HepG2 (cell line): ENCODE measurements around the gene BEAN1. TPM values are rescaled to one million over a fixed set of nuclear protein-coding genes. Genes with fewer than 3 reads are reported as not detected.

Source experiments
- ARNT2 ChIP-seq: sonication (generic); formaldehyde crosslinking; IDR thresholded peaks from 2 replicates; pipeline ENCODE4 v1.8.0; 2022; ENCODE audit warnings: mild to moderate bottlenecking, low read depth, missing genetic modification reagents, moderate library complexity
- ATRX ChIP-seq: sonication (generic); formaldehyde crosslinking; IDR thresholded peaks from 2 replicates; pipeline ENCODE4 v1.4.0; 2020; ENCODE audit warnings: missing genetic modification reagents, borderline replicate concordance
- CHCHD3 ChIP-seq: sonication (generic); formaldehyde crosslinking; IDR thresholded peaks from 2 replicates; pipeline ENCODE4 v1.8.0; 2022; ENCODE audit warnings: mild to moderate bottlenecking, missing genetic modification reagents, moderate library complexity
- NCOR1 ChIP-seq: fragments of 200-600 bp; sonication (generic); IDR thresholded peaks from 2 replicates; pipeline ENCODE4 v1.7.0; 2017; ENCODE audit warnings: antibody characterized with exemption, low read length, borderline replicate concordance
- YY1 ChIP-seq: IDR thresholded peaks from 2 replicates; pipeline ENCODE4 v1.6.1; 2011; ENCODE audit warnings: low read length, low read depth, moderate library complexity, mild to moderate bottlenecking; ENCODE audit not compliant: insufficient read depth, insufficient replicate concordance
- ZNF256 ChIP-seq: sonication (generic); formaldehyde crosslinking; conservative IDR thresholded peaks from 2 replicates; pipeline ENCODE4 v1.4.0; 2020; ENCODE audit warnings: missing genetic modification reagents
- ZNF558 ChIP-seq: sonication (generic); formaldehyde crosslinking; IDR thresholded peaks from 2 replicates; pipeline ENCODE4 v1.9.0; 2022; ENCODE audit warnings: mild to moderate bottlenecking, missing genetic modification reagents, borderline replicate concordance
- ZNF746 ChIP-seq: sonication (generic); formaldehyde crosslinking; IDR thresholded peaks from 2 replicates; pipeline ENCODE4 v1.8.0; 2022; ENCODE audit warnings: mild to moderate bottlenecking, missing genetic modification reagents
- ZNF75D ChIP-seq: sonication (generic); formaldehyde crosslinking; IDR thresholded peaks from 2 replicates; pipeline ENCODE4 v1.8.1; 2023; ENCODE audit warnings: missing genetic modification reagents, mild to moderate bottlenecking, borderline replicate concordance
- polyA plus RNA-seq, 8 experiments: library from polyadenylated mRNA; depleted of rRNA in 3 of 8; stranded (reverse) in 7 of 8; unstranded in 1 of 8; fragments of >200 nt; fragmentation: Illumina TruSeq in 4 of 8; extraction: Trizol in 4 of 8; gene quantifications; 2 replicates each; pipeline versions ENCODE4 v1.2.1 to v1.2.3, GENCODE V29; 2011 to 2016; ENCODE audit warnings: low read depth in 4 of 8, missing spikeins in 1 of 8, mixed read lengths in 1 of 8; ENCODE audit not compliant: insufficient read depth in 1 of 8
- total RNA-seq, 5 experiments: library from RNA; depleted of rRNA; stranded (reverse); fragments of >200 nt; fragmentation: Illumina TruSeq; extraction: Trizol; gene quantifications; 2 replicates each; pipeline ENCODE4 v1.2.3, GENCODE V29; 2016; ENCODE audit warnings: low read depth in 1 of 5
- TF ChIP-seq, protein P1 (sequence below): sonication (generic); formaldehyde crosslinking; IDR thresholded peaks from 2 replicates; pipeline ENCODE4 v1.5.1; 2020; ENCODE audit warnings: missing genetic modification reagents, mild to moderate bottlenecking, borderline replicate concordance
- TF ChIP-seq, protein P2 (sequence below), 2 experiments: sonication (generic) in 1 of 2; formaldehyde crosslinking in 1 of 2; IDR thresholded peaks; 2 replicates each; pipeline versions ENCODE4 v1.4.0 to v1.6.1; 2016 to 2020; ENCODE audit warnings: borderline replicate concordance in 1 of 2, low read depth in 1 of 2, mild to moderate bottlenecking in 1 of 2, missing genetic modification reagents in 1 of 2
- TF ChIP-seq, protein P3 (sequence below): sonication (generic); formaldehyde crosslinking; IDR thresholded peaks from 2 replicates; pipeline ENCODE4 v1.4.0; 2020; ENCODE audit warnings: missing genetic modification reagents
- TF ChIP-seq, protein P4 (sequence below): sonication (generic); formaldehyde crosslinking; IDR thresholded peaks from 2 replicates; pipeline ENCODE4; 2020; ENCODE audit warnings: missing genetic modification reagents, mild to moderate bottlenecking, borderline replicate concordance

BEAN1 gene
- total and polyA plus RNA-seq, 2 of the 13 experiments (the other 11 are each of a cell fraction or from before 2014, with no cell fraction given), result 0.53 to 1.4 TPM

DNA sequence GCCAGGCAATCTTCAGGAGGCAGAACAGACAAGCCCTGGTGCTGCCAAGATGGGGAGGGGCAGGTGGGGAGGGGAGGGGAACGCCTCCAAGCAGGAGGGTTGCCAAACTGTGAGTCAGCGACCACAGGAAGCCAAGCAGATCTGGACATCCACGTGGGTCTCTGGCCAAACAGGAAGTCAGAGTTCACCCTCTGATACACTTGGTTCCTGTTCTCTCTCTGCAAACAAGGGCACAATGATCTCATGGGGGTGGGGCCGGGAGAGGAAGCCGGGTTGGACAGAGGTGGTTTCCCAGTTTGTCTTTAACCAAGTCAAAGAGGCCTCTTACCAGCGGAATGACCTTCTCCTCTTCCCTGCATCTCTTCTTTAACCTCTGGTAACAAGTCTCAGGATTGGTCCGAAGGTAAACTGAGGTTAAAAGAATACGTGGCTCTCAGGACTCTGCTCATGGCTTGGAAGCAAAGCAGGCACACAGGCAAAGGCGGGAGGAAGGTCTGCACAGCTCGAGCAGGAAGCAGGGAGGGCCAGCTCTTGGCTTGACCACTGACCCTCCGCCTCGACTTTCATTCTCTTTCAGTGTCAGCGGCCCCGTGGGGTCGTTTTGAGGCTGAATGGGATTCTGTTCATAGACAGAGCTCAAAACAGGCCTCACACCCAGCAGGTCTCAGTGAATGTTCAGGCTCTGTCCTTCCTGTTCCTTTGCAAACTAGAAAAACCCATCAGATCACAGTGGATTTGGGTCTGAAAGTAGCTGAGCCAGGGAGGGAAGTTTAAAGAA is 89.9 kb downstream of the BEAN1 start (continued):
- peak; percentile 90; the same call in 1 of the 2 replicates for TF ChIP-seq ZNF558 (CRISPR knock-in tag)
- TF ChIP-seq, protein P1, sequence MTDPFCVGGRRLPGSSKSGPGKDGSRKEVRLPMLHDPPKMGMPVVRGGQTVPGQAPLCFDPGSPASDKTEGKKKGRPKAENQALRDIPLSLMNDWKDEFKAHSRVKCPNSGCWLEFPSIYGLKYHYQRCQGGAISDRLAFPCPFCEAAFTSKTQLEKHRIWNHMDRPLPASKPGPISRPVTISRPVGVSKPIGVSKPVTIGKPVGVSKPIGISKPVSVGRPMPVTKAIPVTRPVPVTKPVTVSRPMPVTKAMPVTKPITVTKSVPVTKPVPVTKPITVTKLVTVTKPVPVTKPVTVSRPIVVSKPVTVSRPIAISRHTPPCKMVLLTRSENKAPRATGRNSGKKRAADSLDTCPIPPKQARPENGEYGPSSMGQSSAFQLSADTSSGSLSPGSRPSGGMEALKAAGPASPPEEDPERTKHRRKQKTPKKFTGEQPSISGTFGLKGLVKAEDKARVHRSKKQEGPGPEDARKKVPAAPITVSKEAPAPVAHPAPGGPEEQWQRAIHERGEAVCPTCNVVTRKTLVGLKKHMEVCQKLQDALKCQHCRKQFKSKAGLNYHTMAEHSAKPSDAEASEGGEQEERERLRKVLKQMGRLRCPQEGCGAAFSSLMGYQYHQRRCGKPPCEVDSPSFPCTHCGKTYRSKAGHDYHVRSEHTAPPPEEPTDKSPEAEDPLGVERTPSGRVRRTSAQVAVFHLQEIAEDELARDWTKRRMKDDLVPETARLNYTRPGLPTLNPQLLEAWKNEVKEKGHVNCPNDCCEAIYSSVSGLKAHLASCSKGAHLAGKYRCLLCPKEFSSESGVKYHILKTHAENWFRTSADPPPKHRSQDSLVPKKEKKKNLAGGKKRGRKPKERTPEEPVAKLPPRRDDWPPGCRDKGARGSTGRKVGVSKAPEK (CRISPR knock-in tag), result 0 out of 2 replicates have a peak, but pooled peaks have one; percentile 34
- TF ChIP-seq ATRX, result no peak
- TF ChIP-seq ZNF256 (CRISPR knock-in tag), result peak; percentile 72
- TF ChIP-seq CHCHD3 (CRISPR knock-in tag), result 0 out of 2 replicates have a peak, but pooled peaks have one; percentile 53
- TF ChIP-seq, protein P2, sequence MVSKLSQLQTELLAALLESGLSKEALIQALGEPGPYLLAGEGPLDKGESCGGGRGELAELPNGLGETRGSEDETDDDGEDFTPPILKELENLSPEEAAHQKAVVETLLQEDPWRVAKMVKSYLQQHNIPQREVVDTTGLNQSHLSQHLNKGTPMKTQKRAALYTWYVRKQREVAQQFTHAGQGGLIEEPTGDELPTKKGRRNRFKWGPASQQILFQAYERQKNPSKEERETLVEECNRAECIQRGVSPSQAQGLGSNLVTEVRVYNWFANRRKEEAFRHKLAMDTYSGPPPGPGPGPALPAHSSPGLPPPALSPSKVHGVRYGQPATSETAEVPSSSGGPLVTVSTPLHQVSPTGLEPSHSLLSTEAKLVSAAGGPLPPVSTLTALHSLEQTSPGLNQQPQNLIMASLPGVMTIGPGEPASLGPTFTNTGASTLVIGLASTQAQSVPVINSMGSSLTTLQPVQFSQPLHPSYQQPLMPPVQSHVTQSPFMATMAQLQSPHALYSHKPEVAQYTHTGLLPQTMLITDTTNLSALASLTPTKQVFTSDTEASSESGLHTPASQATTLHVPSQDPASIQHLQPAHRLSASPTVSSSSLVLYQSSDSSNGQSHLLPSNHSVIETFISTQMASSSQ (IDR thresholded peaks at IDR 0.05; ENCODE audit: low read depth), result peak; percentile 86
- TF ChIP-seq, protein P2 (CRISPR knock-in tag; IDR thresholded peaks at IDR 0.05; ENCODE audit: borderline replicate concordance), result peak; percentile 85; the same call in 1 of the 2 replicates
- TF ChIP-seq NCOR1, result peak; percentile 34; the same call in 1 of the 2 replicates
- TF ChIP-seq, protein P3, sequence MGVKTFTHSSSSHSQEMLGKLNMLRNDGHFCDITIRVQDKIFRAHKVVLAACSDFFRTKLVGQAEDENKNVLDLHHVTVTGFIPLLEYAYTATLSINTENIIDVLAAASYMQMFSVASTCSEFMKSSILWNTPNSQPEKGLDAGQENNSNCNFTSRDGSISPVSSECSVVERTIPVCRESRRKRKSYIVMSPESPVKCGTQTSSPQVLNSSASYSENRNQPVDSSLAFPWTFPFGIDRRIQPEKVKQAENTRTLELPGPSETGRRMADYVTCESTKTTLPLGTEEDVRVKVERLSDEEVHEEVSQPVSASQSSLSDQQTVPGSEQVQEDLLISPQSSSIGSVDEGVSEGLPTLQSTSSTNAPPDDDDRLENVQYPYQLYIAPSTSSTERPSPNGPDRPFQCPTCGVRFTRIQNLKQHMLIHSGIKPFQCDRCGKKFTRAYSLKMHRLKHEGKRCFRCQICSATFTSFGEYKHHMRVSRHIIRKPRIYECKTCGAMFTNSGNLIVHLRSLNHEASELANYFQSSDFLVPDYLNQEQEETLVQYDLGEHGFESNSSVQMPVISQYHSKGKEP (CRISPR knock-in tag), result no peak; the same call in 1 of the 2 replicates
- TF ChIP-seq ARNT2 (CRISPR knock-in tag), result peak; percentile 85
- no peak for TF ChIP-seq ZNF75D (CRISPR knock-in tag)
- TF ChIP-seq, protein P4, sequence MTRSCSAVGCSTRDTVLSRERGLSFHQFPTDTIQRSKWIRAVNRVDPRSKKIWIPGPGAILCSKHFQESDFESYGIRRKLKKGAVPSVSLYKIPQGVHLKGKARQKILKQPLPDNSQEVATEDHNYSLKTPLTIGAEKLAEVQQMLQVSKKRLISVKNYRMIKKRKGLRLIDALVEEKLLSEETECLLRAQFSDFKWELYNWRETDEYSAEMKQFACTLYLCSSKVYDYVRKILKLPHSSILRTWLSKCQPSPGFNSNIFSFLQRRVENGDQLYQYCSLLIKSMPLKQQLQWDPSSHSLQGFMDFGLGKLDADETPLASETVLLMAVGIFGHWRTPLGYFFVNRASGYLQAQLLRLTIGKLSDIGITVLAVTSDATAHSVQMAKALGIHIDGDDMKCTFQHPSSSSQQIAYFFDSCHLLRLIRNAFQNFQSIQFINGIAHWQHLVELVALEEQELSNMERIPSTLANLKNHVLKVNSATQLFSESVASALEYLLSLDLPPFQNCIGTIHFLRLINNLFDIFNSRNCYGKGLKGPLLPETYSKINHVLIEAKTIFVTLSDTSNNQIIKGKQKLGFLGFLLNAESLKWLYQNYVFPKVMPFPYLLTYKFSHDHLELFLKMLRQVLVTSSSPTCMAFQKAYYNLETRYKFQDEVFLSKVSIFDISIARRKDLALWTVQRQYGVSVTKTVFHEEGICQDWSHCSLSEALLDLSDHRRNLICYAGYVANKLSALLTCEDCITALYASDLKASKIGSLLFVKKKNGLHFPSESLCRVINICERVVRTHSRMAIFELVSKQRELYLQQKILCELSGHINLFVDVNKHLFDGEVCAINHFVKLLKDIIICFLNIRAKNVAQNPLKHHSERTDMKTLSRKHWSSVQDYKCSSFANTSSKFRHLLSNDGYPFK, result peak; percentile 64; the same call in 1 of the 2 replicates
- no peak for TF ChIP-seq YY1
- peak; percentile 92 for TF ChIP-seq ZNF746 (CRISPR knock-in tag)
